ENCODE results near the gene THRSP.
"Not testable (repeated sequence)": the region's sequence is repeated elsewhere in the genome, so short reads cannot be mapped to it uniquely, and the experiment has no call there.

Gene THRSP

GRCh38 chr11:78039919-78040671 is 23.6 kb upstream of the THRSP start:
- no peak for FAIRE-seq

- no peak for FAIRE-seq
These were observed 22.8 kb upstream of the THRSP start for GRCh38 chr11:78040691-78041379.

GRCh38 chr11:78041380-78041719 is 22.3 kb upstream of the THRSP start:
- FAIRE-seq: not testable (repeated sequence)

- no peak for FAIRE-seq
These were observed 21.7 kb upstream of the THRSP start for GRCh38 chr11:78041843-78042440.

GRCh38 chr11:78044706-78045105 is 19.0 kb upstream of the THRSP start:
- FAIRE-seq: no peak

- FAIRE-seq: no peak
These were observed 17.7 kb upstream of the THRSP start for GRCh38 chr11:78045851-78046485.

- no peak for FAIRE-seq
These were observed 17.2 kb upstream of the THRSP start for GRCh38 chr11:78046486-78046854.

GRCh38 chr11:78048561-78048960 is 15.1 kb upstream of the THRSP start:
- FAIRE-seq: no peak

GRCh38 chr11:78049348-78049747 is 14.3 kb upstream of the THRSP start:
- FAIRE-seq: no peak

GRCh38 chr11:78050964-78051831 is 12.5 kb upstream of the THRSP start:
- FAIRE-seq: no peak

- no peak for FAIRE-seq
These were observed 8.7 kb upstream of the THRSP start for GRCh38 chr11:78054971-78055370.

- no peak for FAIRE-seq
These were observed 7.6 kb upstream of the THRSP start for GRCh38 chr11:78056093-78056492.

- no peak for FAIRE-seq
These were observed 6.1 kb upstream of the THRSP start for GRCh38 chr11:78057462-78058055.

GRCh38 chr11:78059749-78060328 is 3.8 kb upstream of the THRSP start:
- FAIRE-seq: not testable (repeated sequence)

- no peak for FAIRE-seq
These were observed 3.1 kb upstream of the THRSP start for GRCh38 chr11:78060533-78060932.

- no peak for FAIRE-seq
These were observed 2.4 kb upstream of the THRSP start for GRCh38 chr11:78061088-78061920.

GRCh38 chr11:78061921-78062311 is 1.7 kb upstream of the THRSP start:
- FAIRE-seq: no peak

- FAIRE-seq: no peak
These were observed 990 bp upstream of the THRSP start for GRCh38 chr11:78062671-78063070.

- FAIRE-seq: no peak
These were observed 1.5 kb downstream of the THRSP start for GRCh38 chr11:78065203-78065602.

GRCh38 chr11:78066471-78066870 is 2.8 kb downstream of the THRSP start:
- FAIRE-seq: no peak

GRCh38 chr11:78067704-78068103 is 4.0 kb downstream of the THRSP start:
- no peak for FAIRE-seq

Data from TTC549 (cell line).